Measurements from ENCODE around the gene UNC80.

- no peak for TF ChIP-seq CTCF (IDR thresholded peaks at IDR 0.05)
- no peak for TF ChIP-seq ERG (CRISPR knock-in tag; IDR thresholded peaks at IDR 0.05)
- TF ChIP-seq FOXP1 (CRISPR knock-in tag; IDR thresholded peaks at IDR 0.05; ENCODE audit: borderline replicate concordance) = no peak
- TF ChIP-seq GABPB1 (CRISPR knock-in tag; IDR thresholded peaks at IDR 0.05) = no peak
- TF ChIP-seq TCF7 (CRISPR knock-in tag; IDR thresholded peaks at IDR 0.05; ENCODE audit: low read depth) = no peak
Measured at GRCh38 chr2:209990838-209991237, 219.2 kb downstream of the UNC80 start.

Data from WTC11 (cell line).